Sigmoid colon (tissue), 4 donors: ENCODE data around the gene SEMA4G.
"Not testable (repeated sequence)": the region's sequence is repeated elsewhere in the genome, so short reads cannot be mapped to it uniquely, and the experiment has no call there.

ENCODE experiments used
- EP300 ChIP-seq, 4 donors: sonication (generic); formaldehyde crosslinking; IDR thresholded peaks; one replicate each; pipeline ENCODE4 v1.6.1; 2017; ENCODE audit warnings: antibody characterized with exemption in 4 of 4
- POLR2A ChIP-seq, 2 donors: fragments of 450-650 bp; IDR thresholded peaks; one replicate each; pipeline ENCODE4 v1.6.1; 2016; ENCODE audit warnings: antibody characterized with exemption in 2 of 2, mild to moderate bottlenecking in 2 of 2, moderate library complexity in 2 of 2
- POLR2AphosphoS5 ChIP-seq, 4 donors: sonication (generic); formaldehyde crosslinking; IDR thresholded peaks; one replicate each; pipeline ENCODE4 v1.6.1; 2017; ENCODE audit warnings: antibody characterized with exemption in 4 of 4
- TF ChIP-seq, protein P1 (sequence below), 4 experiments: fragments of 450-650 bp in 3 of 4; fragments of 200-600 bp in 1 of 4; IDR thresholded peaks; one replicate each; pipeline ENCODE4 v1.5.1; 2016 to 2019; ENCODE audit warnings: antibody characterized with exemption in 4 of 4, mild to moderate bottlenecking in 3 of 4, moderate library complexity in 2 of 4

DNA sequence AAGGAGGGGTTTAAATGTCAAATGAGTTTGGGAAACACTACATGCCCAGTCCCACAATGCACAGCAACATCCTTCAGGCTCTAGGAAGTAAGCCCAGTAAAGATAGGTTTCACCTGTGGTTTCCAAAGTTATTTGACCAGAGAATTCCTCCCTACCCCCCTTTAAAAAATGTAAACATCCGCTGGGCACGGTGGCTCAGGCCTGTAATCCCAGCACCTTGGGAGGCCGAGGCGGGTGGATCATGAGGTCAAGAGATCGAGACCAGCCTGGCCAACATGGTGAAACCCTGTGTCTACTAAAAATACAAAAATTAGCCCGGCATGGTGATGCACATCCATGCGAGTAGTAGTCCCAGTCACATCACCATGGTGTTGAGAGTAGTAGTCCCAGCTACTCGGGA is 6.1 kb downstream of the SEMA4G start:
- not testable (repeated sequence) for TF ChIP-seq POLR2AphosphoS5, POLR2A, EP300 (IDR thresholded peaks at IDR 0.05)
- TF ChIP-seq, protein P1, sequence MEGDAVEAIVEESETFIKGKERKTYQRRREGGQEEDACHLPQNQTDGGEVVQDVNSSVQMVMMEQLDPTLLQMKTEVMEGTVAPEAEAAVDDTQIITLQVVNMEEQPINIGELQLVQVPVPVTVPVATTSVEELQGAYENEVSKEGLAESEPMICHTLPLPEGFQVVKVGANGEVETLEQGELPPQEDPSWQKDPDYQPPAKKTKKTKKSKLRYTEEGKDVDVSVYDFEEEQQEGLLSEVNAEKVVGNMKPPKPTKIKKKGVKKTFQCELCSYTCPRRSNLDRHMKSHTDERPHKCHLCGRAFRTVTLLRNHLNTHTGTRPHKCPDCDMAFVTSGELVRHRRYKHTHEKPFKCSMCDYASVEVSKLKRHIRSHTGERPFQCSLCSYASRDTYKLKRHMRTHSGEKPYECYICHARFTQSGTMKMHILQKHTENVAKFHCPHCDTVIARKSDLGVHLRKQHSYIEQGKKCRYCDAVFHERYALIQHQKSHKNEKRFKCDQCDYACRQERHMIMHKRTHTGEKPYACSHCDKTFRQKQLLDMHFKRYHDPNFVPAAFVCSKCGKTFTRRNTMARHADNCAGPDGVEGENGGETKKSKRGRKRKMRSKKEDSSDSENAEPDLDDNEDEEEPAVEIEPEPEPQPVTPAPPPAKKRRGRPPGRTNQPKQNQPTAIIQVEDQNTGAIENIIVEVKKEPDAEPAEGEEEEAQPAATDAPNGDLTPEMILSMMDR (IDR thresholded peaks at IDR 0.05) = not testable (repeated sequence)
